GM12874 (cell line): Measurements from ENCODE around the gene SAMD4A.

ENCODE experiments used
- TF ChIP-seq, protein P1 (sequence below): IDR thresholded peaks from 2 replicates; pipeline ENCODE4 v1.5.1; 2011; ENCODE audit warnings: low read depth, mild to moderate bottlenecking, control low read depth, low read length, moderate library complexity; ENCODE audit not compliant: insufficient read depth

SAMD4A gene

GRCh38 chr14:54682578-54682977 lies 115.7 kb downstream of the SAMD4A start:
- TF ChIP-seq, protein P1, sequence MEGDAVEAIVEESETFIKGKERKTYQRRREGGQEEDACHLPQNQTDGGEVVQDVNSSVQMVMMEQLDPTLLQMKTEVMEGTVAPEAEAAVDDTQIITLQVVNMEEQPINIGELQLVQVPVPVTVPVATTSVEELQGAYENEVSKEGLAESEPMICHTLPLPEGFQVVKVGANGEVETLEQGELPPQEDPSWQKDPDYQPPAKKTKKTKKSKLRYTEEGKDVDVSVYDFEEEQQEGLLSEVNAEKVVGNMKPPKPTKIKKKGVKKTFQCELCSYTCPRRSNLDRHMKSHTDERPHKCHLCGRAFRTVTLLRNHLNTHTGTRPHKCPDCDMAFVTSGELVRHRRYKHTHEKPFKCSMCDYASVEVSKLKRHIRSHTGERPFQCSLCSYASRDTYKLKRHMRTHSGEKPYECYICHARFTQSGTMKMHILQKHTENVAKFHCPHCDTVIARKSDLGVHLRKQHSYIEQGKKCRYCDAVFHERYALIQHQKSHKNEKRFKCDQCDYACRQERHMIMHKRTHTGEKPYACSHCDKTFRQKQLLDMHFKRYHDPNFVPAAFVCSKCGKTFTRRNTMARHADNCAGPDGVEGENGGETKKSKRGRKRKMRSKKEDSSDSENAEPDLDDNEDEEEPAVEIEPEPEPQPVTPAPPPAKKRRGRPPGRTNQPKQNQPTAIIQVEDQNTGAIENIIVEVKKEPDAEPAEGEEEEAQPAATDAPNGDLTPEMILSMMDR = no peak

DNA sequence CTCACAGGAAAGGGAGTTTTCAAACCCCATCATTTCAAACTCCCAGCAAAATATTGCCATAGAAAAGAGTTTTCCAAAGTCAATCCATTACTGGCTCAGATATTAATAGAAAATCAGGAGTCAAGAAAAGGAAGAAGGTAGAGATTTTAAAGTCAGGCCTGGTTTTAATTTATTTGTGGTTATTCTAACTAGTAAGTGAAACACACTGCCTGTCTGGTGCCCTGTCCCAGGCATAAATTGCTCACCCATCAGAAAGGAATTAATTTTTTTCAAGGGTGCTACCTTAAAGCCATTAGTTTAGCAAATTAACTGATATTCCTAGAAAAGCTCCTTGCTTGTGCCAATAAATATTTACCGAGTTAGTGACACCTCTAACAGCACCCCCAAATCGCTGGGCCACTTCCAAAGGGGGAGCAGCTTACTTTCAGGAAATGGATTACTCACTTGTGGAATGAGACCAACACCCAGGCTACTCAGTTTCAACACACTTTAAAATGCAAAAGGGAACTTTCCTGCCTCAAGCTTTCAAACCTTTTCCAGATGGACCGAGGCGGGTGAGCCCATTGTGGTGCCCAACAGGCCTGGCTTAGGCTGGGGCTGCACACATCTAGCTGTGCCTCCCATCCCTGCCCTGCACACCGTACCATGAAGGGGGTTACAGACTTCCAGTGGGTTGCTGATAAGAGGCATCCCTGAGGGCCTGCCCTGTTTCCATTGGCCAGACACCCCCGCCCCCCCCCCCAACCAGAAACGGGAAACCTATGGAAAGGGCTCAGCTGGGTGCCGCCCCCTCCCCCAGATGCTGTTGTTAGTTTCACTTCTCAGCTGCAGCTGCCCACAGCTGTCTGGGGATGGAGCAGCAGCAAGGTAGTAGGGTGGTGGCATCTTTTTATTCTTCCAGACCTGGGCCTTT lies 117.2 kb downstream of the SAMD4A start:
- TF ChIP-seq, protein P1 = no peak

- TF ChIP-seq, protein P1 = no peak
Observed at GRCh38 chr14:54685286-54685845, 118.4 kb downstream of the SAMD4A start.

DNA sequence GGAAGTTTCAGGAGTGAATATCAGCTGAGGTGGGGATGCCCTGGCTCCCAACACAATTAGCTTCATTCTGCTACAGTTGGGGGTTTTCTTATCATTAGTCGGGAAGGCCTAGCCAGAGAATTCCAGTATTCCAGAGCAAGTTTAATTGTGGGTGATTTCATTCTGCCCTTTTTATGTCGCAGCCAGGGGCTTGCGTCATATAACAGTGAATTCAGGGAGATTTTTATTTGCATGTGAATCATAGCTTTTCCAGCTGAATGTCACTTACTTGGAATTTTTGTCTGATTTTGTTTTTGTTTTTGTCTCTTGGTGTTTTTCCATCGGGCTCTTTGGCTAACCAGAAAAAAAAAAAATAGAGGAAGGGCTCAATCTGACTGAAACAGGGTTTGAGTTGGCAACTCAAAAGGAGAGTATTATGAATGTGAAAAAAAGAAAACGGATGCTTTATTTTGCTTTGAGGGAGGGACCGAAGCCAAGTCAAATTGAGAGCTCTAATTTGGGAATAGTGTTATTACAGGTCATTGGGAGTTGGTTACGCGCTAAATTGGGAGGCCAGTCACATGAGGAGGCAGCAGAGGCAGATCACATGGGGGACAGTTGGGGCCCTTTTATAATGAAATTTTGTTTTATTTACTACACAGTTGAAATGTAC lies 119.4 kb downstream of the SAMD4A start:
- TF ChIP-seq, protein P1 = no peak

GRCh38 chr14:54686871-54687749 lies 120.2 kb downstream of the SAMD4A start:
- TF ChIP-seq, protein P1 = no peak

GRCh38 chr14:54687750-54688119 lies 120.8 kb downstream of the SAMD4A start:
- TF ChIP-seq, protein P1 = no peak

DNA sequence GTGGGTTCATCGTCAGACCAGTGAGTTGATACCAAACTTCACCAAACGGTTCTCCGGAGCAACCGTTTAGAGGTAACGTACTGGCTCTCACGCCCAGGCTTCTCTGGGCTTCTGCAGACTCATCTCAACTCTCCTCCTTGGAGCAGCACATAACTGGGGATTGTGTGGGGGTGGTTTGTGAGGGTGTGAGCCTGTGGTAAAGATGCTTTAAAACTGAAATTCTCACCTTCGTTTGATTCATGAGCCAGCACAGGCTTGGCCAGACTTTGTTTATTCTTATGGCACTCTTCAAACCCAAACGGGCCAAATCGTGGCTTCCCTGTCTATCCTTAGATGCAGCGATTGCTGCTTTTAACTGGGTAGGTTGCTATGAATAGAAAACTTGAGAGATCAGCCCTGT lies 121.3 kb downstream of the SAMD4A start:
- TF ChIP-seq, protein P1 = no peak
